ENCODE data around the gene AKR7A3. TPM values are rescaled to one million over a fixed set of nuclear protein-coding genes. Genes with fewer than 3 reads are reported as not detected.
A peak's percentile ranks its signal among the peaks of the same experiment; 100 is the strongest.

AKR7A3 gene
- total and polyA plus RNA-seq, 8 donors = 0.26 to 2.6 (median 1.7) TPM

GRCh38 chr1:19310720-19311502 lies 22.3 kb upstream of the AKR7A3 start:
- peak in 1 of 4 donors; percentile 11 for DNase-seq
- H3K9me3 ChIP-seq = no peaks in the 10 kb centered on the region
- H3K27me3 ChIP-seq = no peaks in the 10 kb centered on the region
- H3K27ac ChIP-seq = no peak overlapping the region
- ATAC-seq = peak; percentile 8
- intact Hi-C loops (cut with DNase I) = no loop called here
- H3K4me3 ChIP-seq = peak overlapping the region; percentile 86 to 94
- peaks cover 16 to 45% of the 10 kb centered on the region in 2 donors for H3K4me1 ChIP-seq
- TF ChIP-seq CTCF (IDR thresholded peaks at IDR 0.05) = no peak
- H3K36me3 ChIP-seq = peaks cover 0 to 26% of the 10 kb centered on the region in 2 donors

GRCh38 chr1:19310061-19310460 lies 21.5 kb upstream of the AKR7A3 start:
- DNase-seq (no peak), ATAC-seq (no peak)
- H3K27me3 ChIP-seq = no peaks in the 10 kb centered on the region
- H3K4me3 ChIP-seq = no peak overlapping the region
- intact Hi-C loops (cut with DNase I) = no loop called here
- H3K36me3 ChIP-seq = peaks cover 0 to 35% of the 10 kb centered on the region in 2 donors
- H3K9me3 ChIP-seq = no peaks in the 10 kb centered on the region
- H3K27ac ChIP-seq = no peak overlapping the region
- peaks cover 13 to 36% of the 10 kb centered on the region in 2 donors for H3K4me1 ChIP-seq
- TF ChIP-seq CTCF (IDR thresholded peaks at IDR 0.05) = no peak

GRCh38 chr1:19309123-19309813 lies 20.7 kb upstream of the AKR7A3 start:
- no peak for TF ChIP-seq CTCF (IDR thresholded peaks at IDR 0.05)
- Histone ChIP-seq H3K27me3 (no peaks in the 10 kb centered on the region), H3K27ac (no peak overlapping the region), H3K4me1 (peaks cover 13 to 28% of the 10 kb centered on the region in 2 donors), H3K4me3 (no peak overlapping the region), H3K36me3 (peaks cover 0 to 42% of the 10 kb centered on the region in 2 donors), H3K9me3 (no peaks in the 10 kb centered on the region)
- DNase-seq (peak in 1 of 4 donors; percentile 17), ATAC-seq (no peak)
- intact Hi-C loops (cut with DNase I) = no loop called here

- peaks cover 0 to 50% of the 10 kb centered on the region in 2 donors for H3K36me3 ChIP-seq
- ATAC-seq (no peak), DNase-seq (no peak)
- no peak overlapping the region for H3K4me3 ChIP-seq
- H3K4me1 ChIP-seq = peaks cover 13 to 21% of the 10 kb centered on the region in 2 donors
- no peak for TF ChIP-seq CTCF (IDR thresholded peaks at IDR 0.05)
- H3K27ac ChIP-seq = no peak overlapping the region
- H3K27me3 ChIP-seq = no peaks in the 10 kb centered on the region
- intact Hi-C loops (cut with DNase I) = no loop called here
- no peaks in the 10 kb centered on the region for H3K9me3 ChIP-seq
These were observed 19.9 kb upstream of the AKR7A3 start for GRCh38 chr1:19308509-19308907.
